HCT116 (cell line): ENCODE measurements around the gene MAPK8IP3.

Experiments used
- CEBPB ChIP-seq: IDR thresholded peaks from 2 replicates; pipeline ENCODE4 v1.6.1; 2012; ENCODE audit warnings: low read depth
- CTCF ChIP-seq, 3 experiments: fragments of 200-600 bp in 1 of 3; sonication (generic) in 1 of 3; IDR thresholded peaks in 2 of 3; conservative IDR thresholded peaks in 1 of 3; 2 replicates each; pipeline ENCODE4 v1.5.1; 2012 to 2017; ENCODE audit warnings: low read depth in 2 of 3, low read length in 2 of 3, antibody characterized with exemption in 1 of 3, borderline replicate concordance in 1 of 3, control low read depth in 1 of 3, mild to moderate bottlenecking in 1 of 3, mixed read lengths in 1 of 3, mixed run types in 1 of 3, moderate library complexity in 1 of 3; ENCODE audit not compliant: insufficient read depth in 1 of 3
- ELF1 ChIP-seq: IDR thresholded peaks from 2 replicates; pipeline ENCODE4 v1.6.1; 2012; ENCODE audit warnings: low read depth, borderline replicate concordance
- POLR2A ChIP-seq: IDR thresholded peaks from 2 replicates; pipeline ENCODE4 v1.7.0; 2011; ENCODE audit warnings: borderline replicate concordance; ENCODE audit not compliant: insufficient read depth, insufficient read length; ENCODE audit errors: extremely low read depth
- RAD21 ChIP-seq: IDR thresholded peaks from 2 replicates; pipeline ENCODE4 v1.6.1; 2012; ENCODE audit warnings: low read depth, mild to moderate bottlenecking
- SP1 ChIP-seq: IDR thresholded peaks from 2 replicates; pipeline ENCODE4 v1.6.1; 2012; ENCODE audit warnings: low read depth
- YY1 ChIP-seq: IDR thresholded peaks from 2 replicates; pipeline ENCODE4 v1.6.1; 2011; ENCODE audit warnings: low read length, low read depth, moderate library complexity, mild to moderate bottlenecking; ENCODE audit not compliant: insufficient replicate concordance; ENCODE audit errors: extremely low read depth

- no peak for TF ChIP-seq CTCF (IDR thresholded peaks at IDR 0.05 in 2 of 3, conservative IDR thresholded peaks at IDR 0.05 in 1 of 3; ENCODE audit: borderline replicate concordance in 1 of 3, insufficient read depth in 1 of 3, low read depth in 2 of 3, low read length in 2 of 3)
- no peak for TF ChIP-seq ELF1
- TF ChIP-seq YY1: no peak
- no peak for TF ChIP-seq CEBPB
- TF ChIP-seq POLR2A: no peak
- TF ChIP-seq SP1: no peak
- no peak for TF ChIP-seq RAD21
Observed at GRCh38 chr16:1749152-1750117, 43.4 kb downstream of the MAPK8IP3 start.
